Hepatocyte (in vitro differentiated cells): ENCODE measurements around the gene DDX1. TPM values are rescaled to one million over a fixed set of nuclear protein-coding genes. Genes with fewer than 3 reads are reported as not detected.

Experiments
- DNase-seq: peaks from one replicate; pipeline ENCODE4 v3.0.0-alpha.2; 2016; ENCODE audit warnings: low spot score
- H2AFZ ChIP-seq: fragments of 200-600 bp; sonication (generic); 2 replicates; pipeline ENCODE4 v1.6.0; 2016; ENCODE audit warnings: antibody characterized with exemption, mild to moderate bottlenecking
- H3K27ac ChIP-seq: fragments of 200-600 bp; sonication (generic); 2 replicates; pipeline ENCODE4 v1.5.1; 2016; ENCODE audit warnings: mild to moderate bottlenecking
- H3K27me3 ChIP-seq: fragments of 200-600 bp; sonication (generic); 2 replicates; pipeline ENCODE4 v1.6.1; 2016
- H3K36me3 ChIP-seq: fragments of 200-600 bp; sonication (generic); replicated peaks from 2 replicates; pipeline ENCODE4 v1.5.1; 2016; ENCODE audit warnings: low read depth; ENCODE audit not compliant: insufficient read depth
- H3K4me1 ChIP-seq: fragments of 200-600 bp; sonication (generic); 2 replicates; pipeline ENCODE4 v1.5.1; 2016; ENCODE audit warnings: mild to moderate bottlenecking, moderate library complexity; ENCODE audit not compliant: insufficient read depth
- H3K4me2 ChIP-seq: fragments of 200-600 bp; sonication (generic); 2 replicates; pipeline ENCODE4 v1.6.0; 2016
- H3K4me3 ChIP-seq: fragments of 200-600 bp; sonication (generic); 2 replicates; pipeline ENCODE4 v1.5.1; 2016; ENCODE audit warnings: mild to moderate bottlenecking
- H3K79me2 ChIP-seq: fragments of 200-600 bp; sonication (generic); 2 replicates; pipeline ENCODE4 v1.6.0; 2017; ENCODE audit warnings: mild to moderate bottlenecking
- H3K9me2 ChIP-seq: fragments of 200-600 bp; sonication (generic); replicated peaks from 2 replicates; pipeline ENCODE4 v1.6.0; 2017; ENCODE audit warnings: mild to moderate bottlenecking; ENCODE audit not compliant: insufficient read depth
- H3K9me3 ChIP-seq: fragments of 200-600 bp; sonication (generic); 2 replicates; pipeline ENCODE4 v1.5.1; 2016; ENCODE audit warnings: low read depth, mild to moderate bottlenecking
- H4K20me1 ChIP-seq: fragments of 200-600 bp; sonication (generic); 2 replicates; pipeline ENCODE4 v1.6.0; 2016; ENCODE audit warnings: mild to moderate bottlenecking; ENCODE audit not compliant: insufficient read depth, poor library complexity, severe bottlenecking
- EZH2 ChIP-seq: fragments of 200-600 bp; sonication (generic); IDR thresholded peaks from 2 replicates; pipeline ENCODE4 v1.6.1; 2016; ENCODE audit warnings: antibody characterized with exemption, mild to moderate bottlenecking, borderline replicate concordance
- EZH2phosphoT487 ChIP-seq: fragments of 200-600 bp; sonication (generic); IDR thresholded peaks from one replicate; pipeline ENCODE4 v1.6.1; 2018; ENCODE audit warnings: antibody characterized with exemption, mild to moderate bottlenecking, low read depth, moderate library complexity; ENCODE audit not compliant: unreplicated experiment, severe bottlenecking
- WGBS: methylation state at CpG from one replicate; pipeline ENCODE4 v1.1.6; 2016; ENCODE audit warnings: low lambda C conversion rate; ENCODE audit errors: missing lambda C conversion rate; 5-methylcytosine and 5-hydroxymethylcytosine counted together
- polyA plus RNA-seq: library from polyadenylated mRNA; unstranded; fragments of >200 nt; fragmentation: Nextera tagmentation; extraction: Ambion mirVana; gene quantifications from 2 replicates; pipeline ENCODE4 v1.2.1, GENCODE V29; 2016
- total RNA-seq: library from RNA; depleted of rRNA; stranded (reverse); fragments of >200 nt; gene quantifications from 2 replicates; pipeline ENCODE4 v1.2.3, GENCODE V29; 2014
- TF ChIP-seq, protein P1 (sequence below): fragments of 200-600 bp; sonication (generic); IDR thresholded peaks from 2 replicates; pipeline ENCODE4 v1.5.1; 2016; ENCODE audit warnings: antibody characterized with exemption, mild to moderate bottlenecking; ENCODE audit not compliant: poor library complexity

DDX1 gene
- total and polyA plus RNA-seq, 2 experiments from 2014 or later = 70.2 to 76.2 TPM

DNA sequence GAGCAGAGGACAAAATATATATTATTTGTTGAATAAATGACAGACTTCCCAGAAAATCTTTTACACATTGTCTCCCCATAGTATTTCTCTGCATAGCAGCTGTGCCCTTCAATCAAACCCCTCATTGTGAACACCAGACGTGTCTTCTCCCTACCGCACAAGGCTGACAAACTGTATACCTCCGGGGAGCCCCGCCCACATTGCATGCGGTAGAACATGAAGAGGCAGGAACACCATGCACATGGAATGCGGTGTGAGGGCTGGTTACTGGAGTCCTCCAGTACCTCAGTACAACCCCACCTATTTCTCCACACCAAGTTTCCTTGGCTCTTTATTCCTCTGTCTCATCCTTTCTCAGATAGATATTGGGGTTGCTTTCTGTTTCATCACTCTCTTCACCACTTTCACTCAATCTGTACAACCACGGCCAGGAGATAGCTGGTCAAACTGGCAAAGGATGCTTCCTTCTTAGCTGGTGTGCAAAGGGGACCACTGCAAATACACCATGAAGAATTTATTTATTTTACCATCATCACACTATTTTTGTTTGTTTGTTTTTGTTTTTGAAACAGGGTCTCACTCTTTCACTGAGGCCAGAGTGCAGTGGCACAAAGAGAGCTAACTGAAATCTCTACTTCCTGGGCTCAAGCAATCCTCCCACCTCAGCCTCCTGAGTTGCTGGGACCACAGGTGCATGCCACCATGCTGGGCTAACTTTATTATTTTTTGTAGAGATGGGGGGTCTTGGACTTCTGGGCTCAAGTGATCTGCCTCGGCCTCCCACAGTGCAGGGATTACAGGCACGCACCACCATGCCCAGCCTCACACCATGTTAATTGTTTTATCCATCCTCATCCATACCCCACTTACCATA is 28.2 kb upstream of the DDX1 start:
- no peaks in the 10 kb centered on the region for H4K20me1 ChIP-seq
- H3K4me2 ChIP-seq = no peak overlapping the region
- no peaks in the 10 kb centered on the region for H3K9me3 ChIP-seq
- H3K9me2 ChIP-seq = no peaks in the 10 kb centered on the region
- no peak overlapping the region for H3K27ac ChIP-seq
- DNase-seq = no peak
- H3K79me2 ChIP-seq = peaks cover 23% of the 10 kb centered on the region
- H3K4me3 ChIP-seq = no peak overlapping the region
- no peak overlapping the region for H2AFZ ChIP-seq
- H3K27me3 ChIP-seq = no peaks in the 10 kb centered on the region
- H3K36me3 ChIP-seq = no peaks in the 10 kb centered on the region
- TF ChIP-seq EZH2phosphoT487 = no peak
- WGBS = 88% methylated on average over 9 of the region's 9 CpGs
- peaks cover 14% of the 10 kb centered on the region for H3K4me1 ChIP-seq

DNA sequence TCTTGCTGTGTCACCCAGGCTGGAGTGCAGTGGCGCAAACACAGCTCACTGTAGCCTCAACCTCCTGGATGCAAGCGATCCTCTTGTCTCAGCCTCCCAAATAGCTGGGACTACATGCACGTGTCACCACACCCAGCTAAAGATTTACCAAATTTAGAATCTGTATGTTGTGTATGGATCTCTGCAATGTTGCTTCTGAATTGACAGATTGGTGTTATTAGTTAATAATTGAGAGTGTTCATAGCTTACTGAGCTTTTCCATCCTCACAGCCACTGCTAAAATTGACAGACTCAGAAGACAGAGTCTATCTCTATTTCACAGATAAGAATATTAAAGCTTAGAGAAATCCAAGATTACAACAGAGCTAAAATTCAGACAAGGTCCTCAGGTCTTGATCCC is 26.3 kb upstream of the DDX1 start:
- no peak for DNase-seq
- no peaks in the 10 kb centered on the region for H3K36me3 ChIP-seq
- no peak overlapping the region for H2AFZ ChIP-seq
- H3K79me2 ChIP-seq = peaks cover 3% of the 10 kb centered on the region
- TF ChIP-seq EZH2phosphoT487 = no peak
- TF ChIP-seq, protein P1, sequence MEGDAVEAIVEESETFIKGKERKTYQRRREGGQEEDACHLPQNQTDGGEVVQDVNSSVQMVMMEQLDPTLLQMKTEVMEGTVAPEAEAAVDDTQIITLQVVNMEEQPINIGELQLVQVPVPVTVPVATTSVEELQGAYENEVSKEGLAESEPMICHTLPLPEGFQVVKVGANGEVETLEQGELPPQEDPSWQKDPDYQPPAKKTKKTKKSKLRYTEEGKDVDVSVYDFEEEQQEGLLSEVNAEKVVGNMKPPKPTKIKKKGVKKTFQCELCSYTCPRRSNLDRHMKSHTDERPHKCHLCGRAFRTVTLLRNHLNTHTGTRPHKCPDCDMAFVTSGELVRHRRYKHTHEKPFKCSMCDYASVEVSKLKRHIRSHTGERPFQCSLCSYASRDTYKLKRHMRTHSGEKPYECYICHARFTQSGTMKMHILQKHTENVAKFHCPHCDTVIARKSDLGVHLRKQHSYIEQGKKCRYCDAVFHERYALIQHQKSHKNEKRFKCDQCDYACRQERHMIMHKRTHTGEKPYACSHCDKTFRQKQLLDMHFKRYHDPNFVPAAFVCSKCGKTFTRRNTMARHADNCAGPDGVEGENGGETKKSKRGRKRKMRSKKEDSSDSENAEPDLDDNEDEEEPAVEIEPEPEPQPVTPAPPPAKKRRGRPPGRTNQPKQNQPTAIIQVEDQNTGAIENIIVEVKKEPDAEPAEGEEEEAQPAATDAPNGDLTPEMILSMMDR = no peak
- no peak for TF ChIP-seq EZH2
- H3K9me2 ChIP-seq = no peaks in the 10 kb centered on the region
- no peaks in the 10 kb centered on the region for H3K9me3 ChIP-seq
- WGBS = 86% methylated on average over 3 of the region's 3 CpGs
- H3K4me3 ChIP-seq = no peak overlapping the region
- no peaks in the 10 kb centered on the region for H4K20me1 ChIP-seq
- H3K27ac ChIP-seq = no peak overlapping the region
- peaks cover 7% of the 10 kb centered on the region for H3K4me1 ChIP-seq
- H3K4me2 ChIP-seq = no peak overlapping the region
- H3K27me3 ChIP-seq = no peaks in the 10 kb centered on the region

- TF ChIP-seq, protein P1 = no peak
- TF ChIP-seq EZH2phosphoT487 = no peak
- no peak for TF ChIP-seq EZH2
- Histone ChIP-seq H3K27me3 (no peaks in the 10 kb centered on the region), H3K27ac (no peak overlapping the region), H3K4me2 (no peak overlapping the region), H3K9me2 (no peaks in the 10 kb centered on the region), H2AFZ (no peak overlapping the region), H3K4me3 (no peak overlapping the region), H3K9me3 (no peaks in the 10 kb centered on the region), H4K20me1 (no peaks in the 10 kb centered on the region), H3K4me1 (peaks cover 7% of the 10 kb centered on the region), H3K79me2 (no peaks in the 10 kb centered on the region), H3K36me3 (no peaks in the 10 kb centered on the region)
- 48% methylated on average over 2 of the region's 2 CpGs for WGBS
- DNase-seq = no peak
Measured at GRCh38 chr2:15565994-15566671, 25.5 kb upstream of the DDX1 start.

DNA sequence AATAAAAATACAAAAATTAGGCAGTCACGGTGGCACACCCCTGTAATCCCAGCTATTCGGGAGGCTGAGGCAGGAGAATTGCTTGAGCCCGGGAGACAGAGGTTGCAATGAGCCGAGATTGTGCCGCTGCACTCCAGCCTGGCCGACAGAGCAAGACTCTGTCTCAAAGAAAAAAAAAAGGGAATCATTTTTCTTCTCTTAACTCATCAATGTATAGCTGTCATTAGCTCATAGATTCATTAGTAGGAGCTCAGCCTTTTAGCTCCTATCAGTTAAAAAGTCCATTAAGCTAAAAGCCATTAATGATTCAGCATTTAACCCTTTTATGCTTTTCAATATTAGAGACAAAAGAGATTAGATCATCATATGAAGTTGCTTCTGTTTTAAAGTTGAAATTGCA is 24.8 kb upstream of the DDX1 start:
- H2AFZ ChIP-seq = no peak overlapping the region
- H3K4me1 ChIP-seq = peaks cover 7% of the 10 kb centered on the region
- no peaks in the 10 kb centered on the region for H3K9me2 ChIP-seq
- TF ChIP-seq, protein P1 = no peak
- TF ChIP-seq EZH2phosphoT487 (no peak), EZH2 (no peak)
- H3K4me2 ChIP-seq = no peak overlapping the region
- no peaks in the 10 kb centered on the region for H3K36me3 ChIP-seq
- H3K9me3 ChIP-seq = no peaks in the 10 kb centered on the region
- H4K20me1 ChIP-seq = no peaks in the 10 kb centered on the region
- WGBS = 87% methylated on average over 6 of the region's 6 CpGs
- H3K27me3 ChIP-seq = no peaks in the 10 kb centered on the region
- H3K79me2 ChIP-seq = no peaks in the 10 kb centered on the region
- no peak overlapping the region for H3K4me3 ChIP-seq
- no peak for DNase-seq
- H3K27ac ChIP-seq = no peak overlapping the region
